ENCODE results near the gene PHKG2. TPM values are rescaled to one million over a fixed set of nuclear protein-coding genes. Genes with fewer than 3 reads are reported as not detected.

PHKG2 gene
- polyA plus RNA-seq, 1 donor (not counting 4 experiments of a cell fraction or from before 2014, with no cell fraction given) = 31.8 TPM

DNA sequence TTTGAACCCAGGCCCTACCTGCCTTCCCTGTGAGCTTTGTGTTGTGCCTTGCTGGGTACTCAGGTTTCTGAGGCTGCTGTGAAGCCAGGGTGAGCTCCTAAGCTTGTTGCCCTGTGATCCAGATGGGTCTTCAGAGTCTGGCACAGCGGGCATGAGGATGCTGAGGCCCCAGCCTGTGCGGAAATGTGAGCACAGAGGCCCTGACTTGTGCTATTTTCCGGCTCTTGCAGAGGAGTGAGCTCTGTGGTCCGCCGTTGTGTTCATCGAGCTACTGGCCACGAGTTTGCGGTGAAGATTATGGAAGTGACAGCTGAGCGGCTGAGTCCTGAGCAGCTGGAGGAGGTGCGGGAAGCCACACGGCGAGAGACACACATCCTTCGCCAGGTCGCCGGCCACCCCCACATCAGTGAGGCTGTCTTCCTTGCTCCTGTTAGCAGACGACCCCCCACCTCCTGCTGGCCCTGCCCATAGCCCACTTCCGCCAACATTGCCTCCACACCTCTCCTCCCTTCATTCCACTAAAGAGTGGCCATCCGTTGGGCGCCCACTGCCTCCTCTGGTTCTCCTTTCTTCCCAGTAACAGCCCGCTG lies 2.7 kb downstream of the PHKG2 start:
- no peak overlapping the region for H2AFZ ChIP-seq (ENCODE audit: control insufficient read depth, low read length)
- no peaks in the 10 kb centered on the region for H4K20me1 ChIP-seq (ENCODE audit: control insufficient read depth, extremely low read depth, insufficient read depth, low read length)
- H3K79me2 ChIP-seq (ENCODE audit: control insufficient read depth, insufficient read depth, low read length) = peaks cover 11% of the 10 kb centered on the region
- H3K4me1 ChIP-seq (ENCODE audit: control insufficient read depth, extremely low read depth, insufficient read depth, low read length) = peaks cover 13% of the 10 kb centered on the region
- dilution Hi-C loops (cut with MboI; ENCODE audit: extremely low pct_ligation_motif_present, low sequenced_read_pairs) = no loop called here
- no peak overlapping the region for H3K4me3 ChIP-seq (ENCODE audit: control insufficient read depth in 2 of 3, extremely low read depth in 1 of 3, insufficient read depth in 2 of 3, low read depth in 1 of 3, low read length in 3 of 3)
- H3K9ac ChIP-seq (ENCODE audit: control insufficient read depth, extremely low read depth, insufficient read depth, low read length) = no peak overlapping the region
- no peaks in the 10 kb centered on the region for H3K9me3 ChIP-seq (ENCODE audit: control insufficient read depth, low read depth, low read length)
- no peaks in the 10 kb centered on the region for H3K9me1 ChIP-seq (ENCODE audit: control insufficient read depth, extremely low read depth, insufficient read depth, low read length)
- DNase-seq (ENCODE audit: low read depth, low spot score) (no peak), FAIRE-seq (no peak)
- no peak overlapping the region for H3K4me2 ChIP-seq (ENCODE audit: control insufficient read depth, extremely low read depth, insufficient read depth, low read depth, low read length)
- H3K27ac ChIP-seq (ENCODE audit: control insufficient read depth, insufficient read depth, low read length) = no peak overlapping the region
- no peak for TF ChIP-seq EZH2 (IDR thresholded peaks at IDR 0.05; ENCODE audit: low read length)
- TF ChIP-seq, protein P1, sequence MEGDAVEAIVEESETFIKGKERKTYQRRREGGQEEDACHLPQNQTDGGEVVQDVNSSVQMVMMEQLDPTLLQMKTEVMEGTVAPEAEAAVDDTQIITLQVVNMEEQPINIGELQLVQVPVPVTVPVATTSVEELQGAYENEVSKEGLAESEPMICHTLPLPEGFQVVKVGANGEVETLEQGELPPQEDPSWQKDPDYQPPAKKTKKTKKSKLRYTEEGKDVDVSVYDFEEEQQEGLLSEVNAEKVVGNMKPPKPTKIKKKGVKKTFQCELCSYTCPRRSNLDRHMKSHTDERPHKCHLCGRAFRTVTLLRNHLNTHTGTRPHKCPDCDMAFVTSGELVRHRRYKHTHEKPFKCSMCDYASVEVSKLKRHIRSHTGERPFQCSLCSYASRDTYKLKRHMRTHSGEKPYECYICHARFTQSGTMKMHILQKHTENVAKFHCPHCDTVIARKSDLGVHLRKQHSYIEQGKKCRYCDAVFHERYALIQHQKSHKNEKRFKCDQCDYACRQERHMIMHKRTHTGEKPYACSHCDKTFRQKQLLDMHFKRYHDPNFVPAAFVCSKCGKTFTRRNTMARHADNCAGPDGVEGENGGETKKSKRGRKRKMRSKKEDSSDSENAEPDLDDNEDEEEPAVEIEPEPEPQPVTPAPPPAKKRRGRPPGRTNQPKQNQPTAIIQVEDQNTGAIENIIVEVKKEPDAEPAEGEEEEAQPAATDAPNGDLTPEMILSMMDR (optimal IDR thresholded peaks at IDR 0.05 in 1 of 3, IDR thresholded peaks at IDR 0.05 in 1 of 3, conservative IDR thresholded peaks at IDR 0.05 in 1 of 3; ENCODE audit: extremely low read depth in 1 of 3, insufficient read depth in 2 of 3, low read length in 3 of 3) = no peak
- H3K27me3 ChIP-seq (ENCODE audit: control insufficient read depth, extremely low read depth, insufficient read depth, low read length) = no peaks in the 10 kb centered on the region
- H3K36me3 ChIP-seq (ENCODE audit: control insufficient read depth in 2 of 2, extremely low read depth in 1 of 2, insufficient read depth in 2 of 2, low read length in 2 of 2) = peaks cover 25 to 35% of the 10 kb centered on the region in 2 experiments

DNA sequence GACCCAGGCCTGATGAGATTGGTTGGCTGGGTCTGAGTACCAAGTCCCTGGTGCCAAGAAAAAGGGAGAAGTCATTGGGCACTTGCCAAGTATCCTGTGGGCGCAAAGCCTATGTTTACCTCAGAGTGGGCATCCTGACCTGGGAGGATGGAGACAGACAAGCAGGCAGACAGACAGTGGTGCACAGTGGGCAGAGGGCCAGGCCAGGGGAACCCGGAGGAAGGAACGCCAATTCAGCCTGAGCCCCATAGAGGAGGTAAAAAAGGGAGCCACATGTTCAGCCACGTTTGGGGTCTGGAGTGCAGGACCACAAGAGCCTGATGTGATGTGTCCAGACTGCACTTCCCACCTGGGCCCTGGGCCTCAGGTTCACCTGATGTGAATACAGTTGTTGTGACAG lies 5.4 kb downstream of the PHKG2 start:
- Histone ChIP-seq H2AFZ (ENCODE audit: control insufficient read depth, low read length) (no peak overlapping the region), H4K20me1 (ENCODE audit: control insufficient read depth, extremely low read depth, insufficient read depth, low read length) (no peaks in the 10 kb centered on the region), H3K9me3 (ENCODE audit: control insufficient read depth, low read depth, low read length) (no peaks in the 10 kb centered on the region), H3K36me3 (ENCODE audit: control insufficient read depth in 2 of 2, extremely low read depth in 1 of 2, insufficient read depth in 2 of 2, low read length in 2 of 2) (peaks cover 32 to 40% of the 10 kb centered on the region in 2 experiments), H3K79me2 (ENCODE audit: control insufficient read depth, insufficient read depth, low read length) (peaks cover 10% of the 10 kb centered on the region), H3K9ac (ENCODE audit: control insufficient read depth, extremely low read depth, insufficient read depth, low read length) (no peak overlapping the region), H3K27ac (ENCODE audit: control insufficient read depth, insufficient read depth, low read length) (no peak overlapping the region), H3K27me3 (ENCODE audit: control insufficient read depth, extremely low read depth, insufficient read depth, low read length) (no peaks in the 10 kb centered on the region), H3K4me1 (ENCODE audit: control insufficient read depth, extremely low read depth, insufficient read depth, low read length) (no peaks in the 10 kb centered on the region), H3K4me3 (ENCODE audit: control insufficient read depth in 2 of 3, extremely low read depth in 1 of 3, insufficient read depth in 2 of 3, low read depth in 1 of 3, low read length in 3 of 3) (no peak overlapping the region), H3K9me1 (ENCODE audit: control insufficient read depth, extremely low read depth, insufficient read depth, low read length) (no peaks in the 10 kb centered on the region), H3K4me2 (ENCODE audit: control insufficient read depth, extremely low read depth, insufficient read depth, low read depth, low read length) (no peak overlapping the region)
- TF ChIP-seq EZH2 (IDR thresholded peaks at IDR 0.05; ENCODE audit: low read length) = no peak
- TF ChIP-seq, protein P1 (optimal IDR thresholded peaks at IDR 0.05 in 1 of 3, IDR thresholded peaks at IDR 0.05 in 1 of 3, conservative IDR thresholded peaks at IDR 0.05 in 1 of 3; ENCODE audit: extremely low read depth in 1 of 3, insufficient read depth in 2 of 3, low read length in 3 of 3) = no peak
- FAIRE-seq (no peak), DNase-seq (ENCODE audit: low read depth, low spot score) (no peak)
- dilution Hi-C loops (cut with MboI; ENCODE audit: extremely low pct_ligation_motif_present, low sequenced_read_pairs) = no loop called here

Data from keratinocyte (primary cell).